OCI-M2 (cell line): ENCODE data around the gene AQP12B.

Source experiments
- DNase-seq: peaks from one replicate; lab custom pipeline; 2025; ENCODE audit not compliant: unreplicated experiment; lab: John Stamatoyannopoulos, UW

The AQP12B gene

GRCh38 chr2:240717681-240718581 is 35.2 kb upstream of the AQP12B start:
- DNase-seq, result no peak

- DNase-seq, result no peak
Measured at GRCh38 chr2:240717181-240717641, 34.5 kb upstream of the AQP12B start.

- DNase-seq, result no peak
Measured at GRCh38 chr2:240716130-240716798, 33.6 kb upstream of the AQP12B start.

- no peak for DNase-seq
Measured at GRCh38 chr2:240714747-240715725, 32.4 kb upstream of the AQP12B start.

GRCh38 chr2:240713928-240714746 is 31.5 kb upstream of the AQP12B start:
- DNase-seq, result no peak

GRCh38 chr2:240713071-240713927 is 30.6 kb upstream of the AQP12B start:
- no peak for DNase-seq

GRCh38 chr2:240712121-240712520 is 29.4 kb upstream of the AQP12B start:
- DNase-seq, result no peak

GRCh38 chr2:240711701-240712100 is 29.0 kb upstream of the AQP12B start:
- DNase-seq, result no peak

GRCh38 chr2:240711296-240711695 is 28.6 kb upstream of the AQP12B start:
- DNase-seq, result no peak

GRCh38 chr2:240708457-240708856 is 25.8 kb upstream of the AQP12B start:
- no peak for DNase-seq

GRCh38 chr2:240707821-240708220 is 25.1 kb upstream of the AQP12B start:
- no peak for DNase-seq

GRCh38 chr2:240707043-240707756 is 24.5 kb upstream of the AQP12B start:
- DNase-seq, result no peak

- DNase-seq, result no peak
Measured at GRCh38 chr2:240705204-240705791, 22.6 kb upstream of the AQP12B start.

- no peak for DNase-seq
Measured at GRCh38 chr2:240704651-240705050, 22.0 kb upstream of the AQP12B start.

- DNase-seq, result no peak
Measured at GRCh38 chr2:240703417-240704341, 21.0 kb upstream of the AQP12B start.

- DNase-seq, result no peak
Measured at GRCh38 chr2:240702640-240703011, 19.9 kb upstream of the AQP12B start.
